Hair follicle dermal papilla cell (primary cell): Measurements from ENCODE around the gene SECISBP2L. TPM values are rescaled to one million over a fixed set of nuclear protein-coding genes. Genes with fewer than 3 reads are reported as not detected.

Source experiments
- small RNA-seq: library from RNA; depleted of rRNA; stranded (forward); fragments of <200 nt; gene quantifications from one replicate; pipeline ENCODE3, GENCODE V24; 2012
- total RNA-seq: library from RNA; depleted of rRNA; stranded (reverse); fragments of >200 nt; gene quantifications from 2 replicates; pipeline ENCODE4 v1.2.3, GENCODE V29; 2012

SECISBP2L gene
- 40.4 and 46.1 TPM in 2 replicates for total RNA-seq

GRCh38 chr15:49046220-49047102 lies at the start of gene SECISBP2L:
SECISBP2L (minus strand) TSS chr15:49046446; CDS start chr15:49046299, 147 bp downstream.

GRCh38 chr15:48963524-48964113 lies 82.6 kb downstream of the SECISBP2L start, which contains the start of gene SHC4:
SHC4 (minus strand) TSS chr15:48963919; CDS start chr15:48963015, 904 bp downstream.

Small RNAs within 50 kb of the gene (small RNA-seq; reads per million reads assigned to genes)
- gene RF00019 = not detected

Other genes with a start within 250 kb of the SECISBP2L start
- 2.2 and 2.4 TPM in 2 replicates for gene CEP152, start 235.4 kb downstream of the SECISBP2L start, total RNA-seq
- gene EID1, start 168.3 kb downstream of the SECISBP2L start, total RNA-seq = 181 and 198 TPM in 2 replicates
- gene SHC4, start 82.5 kb downstream of the SECISBP2L start, total RNA-seq = 0.49 and 0.61 TPM in 2 replicates
- 46.6 and 50.8 TPM in 2 replicates for gene COPS2, start 109.2 kb upstream of the SECISBP2L start, total RNA-seq
- 44.8 and 46.7 TPM in 2 replicates for gene GALK2, start 123.8 kb upstream of the SECISBP2L start, total RNA-seq